ENCODE data around the gene UGDH. TPM values are rescaled to one million over a fixed set of nuclear protein-coding genes. Genes with fewer than 3 reads are reported as not detected.

The UGDH gene
- total and polyA plus RNA-seq, 2 of the 13 experiments (the other 11 are each of a cell fraction or from before 2014, with no cell fraction given): 99.0 to 384 TPM

DNA sequence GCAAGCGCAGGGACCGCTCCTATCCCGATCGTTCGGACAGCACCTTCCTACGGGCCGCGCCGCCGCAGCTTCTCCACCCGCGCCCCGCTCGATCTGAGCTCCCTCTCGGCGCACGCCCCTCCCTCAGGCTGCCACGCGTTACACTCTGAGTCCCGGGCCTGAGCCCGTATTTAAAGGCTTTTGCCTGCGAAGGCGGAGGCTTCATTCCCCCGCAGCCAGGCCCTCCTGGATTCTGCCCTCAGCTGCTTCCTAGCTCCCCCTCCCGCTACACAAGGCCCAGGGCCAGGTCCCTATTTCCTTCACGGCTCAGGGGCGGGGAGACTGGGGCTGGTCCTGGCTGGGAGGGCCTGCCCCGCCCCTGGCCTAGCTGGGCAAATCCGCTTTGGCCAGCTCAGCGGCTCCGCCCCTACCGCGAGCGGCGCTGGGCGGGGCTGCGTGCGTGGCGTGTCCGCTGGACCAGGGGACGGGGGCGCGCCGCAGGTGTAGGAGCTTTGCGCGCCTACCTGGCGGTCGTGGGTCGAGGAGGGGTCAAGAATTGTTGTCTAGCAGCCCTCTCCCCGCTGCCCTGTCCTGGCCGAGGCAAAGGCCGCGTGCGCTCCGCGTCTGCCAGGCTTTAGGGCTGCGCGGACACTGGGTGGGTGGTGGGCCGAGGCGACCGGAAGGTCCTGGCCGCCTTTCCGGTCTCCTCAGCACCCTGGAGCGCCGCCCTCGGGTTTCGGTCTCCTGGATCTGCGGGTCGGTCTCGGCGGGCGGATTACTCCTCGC is at the start of gene UGDH (continued):
- TF ChIP-seq BORCS8-MEF2B (CRISPR knock-in tag; IDR thresholded peaks at IDR 0.05) (peak; percentile 92), PHF8 (CRISPR knock-in tag; IDR thresholded peaks at IDR 0.05) (peak; percentile 90), TCF7L2 (IDR thresholded peaks at IDR 0.05; ENCODE audit: low read depth, low read length) (no peak), PTBP1 (IDR thresholded peaks at IDR 0.05; ENCODE audit: low read depth, low read length, poor library complexity, severe bottlenecking) (peak; percentile 93), SRY (CRISPR knock-in tag; IDR thresholded peaks at IDR 0.05) (peak; percentile 90), ZNF256 (CRISPR knock-in tag; conservative IDR thresholded peaks at IDR 0.05) (peak; percentile 84; the same call in 1 of the 2 replicates), MYC (CRISPR knock-in tag; IDR thresholded peaks at IDR 0.05; ENCODE audit: borderline replicate concordance) (peak; percentile 98), KLF13 (CRISPR knock-in tag; IDR thresholded peaks at IDR 0.05) (no peak; the same call in 1 of the 2 replicates), CHD2 (IDR thresholded peaks at IDR 0.05; ENCODE audit: low read depth, low read length) (peak; percentile 36; the same call in 1 of the 2 replicates), SIN3B (IDR thresholded peaks at IDR 0.05; ENCODE audit: low read length) (peak; percentile 67), SRSF4 (IDR thresholded peaks at IDR 0.05; ENCODE audit: low read depth, low read length, poor library complexity, severe bottlenecking) (peak; percentile 3), REXO4 (CRISPR knock-in tag; IDR thresholded peaks at IDR 0.05; ENCODE audit: borderline replicate concordance) (no peak), ZNF614 (CRISPR knock-in tag; IDR thresholded peaks at IDR 0.05; ENCODE audit: borderline replicate concordance) (no peak; the same call in 1 of the 2 replicates), ZNF180 (CRISPR knock-in tag; IDR thresholded peaks at IDR 0.05; ENCODE audit: borderline replicate concordance, low read depth) (peak; percentile 51; the same call in 1 of the 2 replicates), ZNF761 (CRISPR knock-in tag; conservative IDR thresholded peaks at IDR 0.05) (peak; percentile 86), KDM5A (IDR thresholded peaks at IDR 0.05; ENCODE audit: borderline replicate concordance, low read length) (peak; percentile 22; the same call in 1 of the 2 replicates), FOXJ3 (CRISPR knock-in tag; IDR thresholded peaks at IDR 0.05; ENCODE audit: borderline replicate concordance) (peak; percentile 50), ADNP (CRISPR knock-in tag; IDR thresholded peaks at IDR 0.05) (no peak)
- TF ChIP-seq, protein P1, sequence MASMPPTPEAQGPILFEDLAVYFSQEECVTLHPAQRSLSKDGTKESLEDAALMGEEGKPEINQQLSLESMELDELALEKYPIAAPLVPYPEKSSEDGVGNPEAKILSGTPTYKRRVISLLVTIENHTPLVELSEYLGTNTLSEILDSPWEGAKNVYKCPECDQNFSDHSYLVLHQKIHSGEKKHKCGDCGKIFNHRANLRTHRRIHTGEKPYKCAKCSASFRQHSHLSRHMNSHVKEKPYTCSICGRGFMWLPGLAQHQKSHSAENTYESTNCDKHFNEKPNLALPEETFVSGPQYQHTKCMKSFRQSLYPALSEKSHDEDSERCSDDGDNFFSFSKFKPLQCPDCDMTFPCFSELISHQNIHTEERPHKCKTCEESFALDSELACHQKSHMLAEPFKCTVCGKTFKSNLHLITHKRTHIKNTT (CRISPR knock-in tag; IDR thresholded peaks at IDR 0.05): no peak
- TF ChIP-seq, protein P2, sequence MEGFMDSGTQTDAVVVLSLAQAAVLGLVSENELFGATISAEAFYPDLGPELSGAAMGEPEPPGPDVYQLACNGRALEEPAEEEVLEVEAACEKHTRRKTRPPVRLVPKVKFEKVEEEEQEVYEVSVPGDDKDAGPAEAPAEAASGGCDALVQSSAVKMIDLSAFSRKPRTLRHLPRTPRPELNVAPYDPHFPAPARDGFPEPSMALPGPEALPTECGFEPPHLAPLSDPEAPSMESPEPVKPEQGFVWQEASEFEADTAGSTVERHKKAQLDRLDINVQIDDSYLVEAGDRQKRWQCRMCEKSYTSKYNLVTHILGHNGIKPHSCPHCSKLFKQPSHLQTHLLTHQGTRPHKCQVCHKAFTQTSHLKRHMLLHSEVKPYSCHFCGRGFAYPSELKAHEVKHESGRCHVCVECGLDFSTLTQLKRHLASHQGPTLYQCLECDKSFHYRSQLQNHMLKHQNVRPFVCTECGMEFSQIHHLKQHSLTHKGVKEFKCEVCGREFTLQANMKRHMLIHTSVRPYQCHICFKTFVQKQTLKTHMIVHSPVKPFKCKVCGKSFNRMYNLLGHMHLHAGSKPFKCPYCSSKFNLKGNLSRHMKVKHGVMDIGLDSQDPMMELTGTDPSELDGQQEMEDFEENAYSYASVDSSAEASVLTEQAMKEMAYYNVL (CRISPR knock-in tag; IDR thresholded peaks at IDR 0.05; ENCODE audit: borderline replicate concordance): no peak
- TF ChIP-seq, protein P3, sequence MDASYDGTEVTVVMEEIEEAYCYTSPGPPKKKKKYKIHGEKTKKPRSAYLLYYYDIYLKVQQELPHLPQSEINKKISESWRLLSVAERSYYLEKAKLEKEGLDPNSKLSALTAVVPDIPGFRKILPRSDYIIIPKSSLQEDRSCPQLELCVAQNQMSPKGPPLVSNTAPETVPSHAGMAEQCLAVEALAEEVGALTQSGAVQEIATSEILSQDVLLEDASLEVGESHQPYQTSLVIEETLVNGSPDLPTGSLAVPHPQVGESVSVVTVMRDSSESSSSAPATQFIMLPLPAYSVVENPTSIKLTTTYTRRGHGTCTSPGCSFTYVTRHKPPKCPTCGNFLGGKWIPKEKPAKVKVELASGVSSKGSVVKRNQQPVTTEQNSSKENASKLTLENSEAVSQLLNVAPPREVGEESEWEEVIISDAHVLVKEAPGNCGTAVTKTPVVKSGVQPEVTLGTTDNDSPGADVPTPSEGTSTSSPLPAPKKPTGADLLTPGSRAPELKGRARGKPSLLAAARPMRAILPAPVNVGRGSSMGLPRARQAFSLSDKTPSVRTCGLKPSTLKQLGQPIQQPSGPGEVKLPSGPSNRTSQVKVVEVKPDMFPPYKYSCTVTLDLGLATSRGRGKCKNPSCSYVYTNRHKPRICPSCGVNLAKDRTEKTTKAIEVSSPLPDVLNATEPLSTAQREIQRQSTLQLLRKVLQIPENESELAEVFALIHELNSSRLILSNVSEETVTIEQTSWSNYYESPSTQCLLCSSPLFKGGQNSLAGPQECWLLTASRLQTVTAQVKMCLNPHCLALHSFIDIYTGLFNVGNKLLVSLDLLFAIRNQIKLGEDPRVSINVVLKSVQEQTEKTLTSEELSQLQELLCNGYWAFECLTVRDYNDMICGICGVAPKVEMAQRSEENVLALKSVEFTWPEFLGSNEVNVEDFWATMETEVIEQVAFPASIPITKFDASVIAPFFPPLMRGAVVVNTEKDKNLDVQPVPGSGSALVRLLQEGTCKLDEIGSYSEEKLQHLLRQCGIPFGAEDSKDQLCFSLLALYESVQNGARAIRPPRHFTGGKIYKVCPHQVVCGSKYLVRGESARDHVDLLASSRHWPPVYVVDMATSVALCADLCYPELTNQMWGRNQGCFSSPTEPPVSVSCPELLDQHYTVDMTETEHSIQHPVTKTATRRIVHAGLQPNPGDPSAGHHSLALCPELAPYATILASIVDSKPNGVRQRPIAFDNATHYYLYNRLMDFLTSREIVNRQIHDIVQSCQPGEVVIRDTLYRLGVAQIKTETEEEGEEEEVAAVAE (CRISPR knock-in tag; IDR thresholded peaks at IDR 0.05; ENCODE audit: borderline replicate concordance): peak; percentile 76
- TF ChIP-seq, protein P4, sequence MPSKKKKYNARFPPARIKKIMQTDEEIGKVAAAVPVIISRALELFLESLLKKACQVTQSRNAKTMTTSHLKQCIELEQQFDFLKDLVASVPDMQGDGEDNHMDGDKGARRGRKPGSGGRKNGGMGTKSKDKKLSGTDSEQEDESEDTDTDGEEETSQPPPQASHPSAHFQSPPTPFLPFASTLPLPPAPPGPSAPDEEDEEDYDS (CRISPR knock-in tag; IDR thresholded peaks at IDR 0.05): peak; percentile 100
